Bone marrow (tissue), 2 donors: ENCODE data around the gene ABI3.
"Not testable (repeated sequence)": the region's sequence is repeated elsewhere in the genome, so short reads cannot be mapped to it uniquely, and the experiment has no call there.

Source experiments
- DNase-seq, 2 donors: peaks; one replicate each; lab custom pipeline; 2025; lab: John Stamatoyannopoulos, UW

Gene ABI3, protein sequence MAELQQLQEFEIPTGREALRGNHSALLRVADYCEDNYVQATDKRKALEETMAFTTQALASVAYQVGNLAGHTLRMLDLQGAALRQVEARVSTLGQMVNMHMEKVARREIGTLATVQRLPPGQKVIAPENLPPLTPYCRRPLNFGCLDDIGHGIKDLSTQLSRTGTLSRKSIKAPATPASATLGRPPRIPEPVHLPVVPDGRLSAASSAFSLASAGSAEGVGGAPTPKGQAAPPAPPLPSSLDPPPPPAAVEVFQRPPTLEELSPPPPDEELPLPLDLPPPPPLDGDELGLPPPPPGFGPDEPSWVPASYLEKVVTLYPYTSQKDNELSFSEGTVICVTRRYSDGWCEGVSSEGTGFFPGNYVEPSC

DNA sequence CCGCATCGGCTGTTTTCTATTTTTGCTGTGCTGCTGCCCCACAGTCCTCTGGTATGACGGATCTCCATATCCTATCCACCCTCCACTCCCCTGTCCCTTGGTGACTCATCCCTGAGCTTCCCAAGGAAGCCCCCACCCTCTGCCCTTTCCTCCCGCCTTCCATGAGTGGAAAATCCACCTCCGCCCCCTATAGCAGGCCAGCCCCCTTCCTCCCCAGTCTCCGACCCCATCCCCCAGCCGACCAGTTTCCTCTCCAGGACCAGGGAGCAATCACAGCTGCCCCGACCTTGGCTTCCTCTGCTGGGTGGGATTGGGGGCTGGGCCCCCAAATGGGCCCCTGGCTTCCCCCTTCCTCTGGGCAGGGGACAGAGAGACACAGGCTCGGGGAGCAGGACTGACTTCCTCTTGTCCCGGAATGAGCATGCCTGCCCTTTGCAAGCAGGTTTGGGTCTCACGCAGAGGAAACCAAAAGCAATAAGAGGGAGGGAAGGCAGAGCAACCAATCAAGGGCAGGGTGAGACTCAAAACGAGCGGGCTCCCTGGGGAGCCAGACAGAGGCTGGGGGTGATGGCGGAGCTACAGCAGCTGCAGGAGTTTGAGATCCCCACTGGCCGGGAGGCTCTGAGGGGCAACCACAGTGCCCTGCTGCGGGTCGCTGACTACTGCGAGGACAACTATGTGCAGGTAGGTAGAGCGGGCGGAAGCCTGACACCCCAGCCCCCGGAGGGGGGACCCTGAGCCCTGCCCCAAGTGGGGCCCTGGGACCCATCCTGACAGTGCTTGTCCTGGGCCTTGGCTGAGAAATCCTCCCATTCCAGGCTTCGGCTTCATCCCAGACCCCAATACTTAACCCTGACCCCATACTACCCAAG, at the start of gene ABI3, which contains the start of gene GNGT2:
Gene ABI3, plus strand, starts transcription at position 550 of the 872 bp plus-strand sequence. Its CDS starts 18 bp downstream, at position 568.
Gene GNGT2, minus strand, starts transcription at position 417 of the 872 bp plus-strand sequence. CDS start 3,152 bp downstream, outside the sequence.
- DNase-seq = peak in 1 of 2 donors; percentile 6

DNA sequence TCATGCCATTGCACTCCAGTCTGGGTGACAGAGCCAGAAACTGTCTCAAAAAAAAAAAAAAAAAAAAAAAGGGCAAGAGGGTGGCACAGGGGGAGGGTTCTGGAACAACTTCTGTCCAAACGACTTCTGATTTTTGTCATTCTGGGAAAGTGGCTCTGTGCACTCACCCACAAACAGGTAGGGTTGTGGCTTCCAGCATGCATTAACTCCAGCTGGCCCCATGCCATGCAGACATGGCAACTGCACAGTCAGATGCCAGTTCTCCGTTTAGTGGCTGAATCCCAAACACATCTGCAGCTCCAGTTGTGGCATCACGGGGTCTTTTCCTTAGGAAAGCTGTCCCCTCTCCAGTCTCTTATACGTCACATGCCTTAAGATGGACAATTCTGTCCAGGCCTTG, 47.6 kb upstream of the ABI3 start:
- no peak for DNase-seq

DNA sequence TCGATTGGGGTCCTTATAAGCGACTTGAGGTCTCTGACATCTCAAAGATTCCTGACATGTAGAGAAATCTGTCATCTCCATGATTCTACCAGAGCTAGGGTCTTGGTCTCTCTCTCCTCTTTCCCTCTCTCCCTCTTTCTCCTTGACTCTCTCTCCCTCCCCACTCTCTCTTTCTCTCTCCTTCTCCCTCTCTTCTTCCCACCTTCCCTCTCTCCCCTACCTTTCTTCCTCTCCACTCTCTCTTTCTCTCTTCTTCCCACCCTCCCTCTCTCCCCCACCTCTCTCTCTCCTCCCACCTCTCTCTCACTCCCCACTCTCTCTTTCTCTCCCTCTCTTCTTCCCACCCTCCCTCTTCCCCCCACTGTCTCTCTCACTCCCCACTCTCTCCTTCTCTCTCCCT, 45.4 kb upstream of the ABI3 start:
- no peak for DNase-seq

DNA sequence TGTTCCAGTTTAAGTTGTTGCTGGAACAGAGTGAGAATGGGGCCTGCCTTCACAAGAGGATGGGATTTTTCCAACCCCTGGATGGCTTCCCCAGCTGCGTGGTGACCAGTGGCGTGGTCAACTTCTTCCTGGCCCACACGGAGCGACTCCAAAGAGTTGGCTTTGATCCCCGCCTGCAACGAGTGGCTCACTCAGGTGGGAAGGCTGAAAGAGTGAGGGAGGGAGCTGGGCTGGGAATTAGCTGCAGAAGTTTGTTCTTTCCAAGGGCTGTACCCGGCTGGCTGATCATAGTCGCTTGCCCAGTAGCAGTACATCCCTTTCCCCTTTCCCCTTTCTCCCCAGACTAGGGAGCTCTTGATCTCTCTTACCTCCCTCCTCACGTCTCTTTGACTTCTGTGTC, 41.8 kb upstream of the ABI3 start:
- no peak for DNase-seq

DNA sequence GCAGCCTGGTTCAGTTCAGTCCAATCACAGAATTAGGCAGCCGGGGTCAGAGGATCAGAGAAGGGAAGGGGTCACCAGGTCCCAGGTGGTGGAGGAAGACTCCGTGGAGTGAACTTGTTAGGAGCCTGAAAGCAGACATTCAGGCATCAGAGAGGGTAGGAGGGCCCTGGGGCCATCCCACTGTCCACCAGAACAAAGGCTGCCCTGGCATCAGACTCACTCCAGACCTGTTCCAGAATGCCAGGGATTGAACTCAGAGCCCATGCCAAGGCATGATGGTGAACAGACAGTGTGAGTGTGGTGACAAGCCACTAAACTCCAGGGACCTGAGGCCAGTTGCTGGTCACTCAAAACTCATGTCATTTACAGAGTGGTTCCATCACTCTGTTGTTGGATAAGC, 40.3 kb upstream of the ABI3 start:
- no peak for DNase-seq

DNA sequence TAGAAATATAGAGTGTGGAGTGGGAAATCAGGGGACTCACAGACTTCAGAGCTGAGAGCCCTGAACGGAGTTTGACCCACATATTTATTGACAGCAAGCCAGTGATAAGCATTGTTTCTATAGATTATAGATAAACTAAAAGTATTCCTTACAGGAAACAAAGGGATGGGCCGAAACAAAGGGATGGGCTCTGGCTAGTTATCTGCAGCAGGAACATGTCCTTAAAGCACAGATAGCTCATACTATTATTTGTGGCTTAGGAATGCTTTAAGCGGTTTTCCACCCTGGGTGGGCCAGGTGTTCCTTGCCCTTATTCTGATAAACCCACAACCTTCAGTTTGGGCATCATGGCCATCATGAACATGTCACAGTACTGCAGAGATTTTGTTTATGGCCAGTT, 39.8 kb upstream of the ABI3 start:
- not testable (repeated sequence) for DNase-seq

DNA sequence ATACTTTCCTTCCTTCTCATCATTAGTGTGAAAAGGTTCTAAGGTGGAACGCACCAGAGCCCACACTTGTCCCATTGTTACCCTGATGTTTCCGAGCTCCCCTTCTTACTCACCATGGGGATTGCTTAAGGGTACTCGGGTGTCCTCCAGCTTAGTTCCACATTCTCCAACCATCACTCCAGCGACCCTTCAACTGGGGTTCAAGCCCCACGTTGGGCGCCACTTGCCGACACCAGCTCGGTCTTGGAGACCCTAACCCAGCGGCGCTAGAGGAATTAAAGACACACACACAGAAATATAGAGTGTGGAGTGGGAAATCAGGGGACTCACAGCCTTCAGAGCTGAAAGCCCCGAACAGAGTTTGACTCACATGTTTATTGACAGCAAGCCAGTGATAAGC, 34.5 kb upstream of the ABI3 start:
- DNase-seq = not testable (repeated sequence)

DNA sequence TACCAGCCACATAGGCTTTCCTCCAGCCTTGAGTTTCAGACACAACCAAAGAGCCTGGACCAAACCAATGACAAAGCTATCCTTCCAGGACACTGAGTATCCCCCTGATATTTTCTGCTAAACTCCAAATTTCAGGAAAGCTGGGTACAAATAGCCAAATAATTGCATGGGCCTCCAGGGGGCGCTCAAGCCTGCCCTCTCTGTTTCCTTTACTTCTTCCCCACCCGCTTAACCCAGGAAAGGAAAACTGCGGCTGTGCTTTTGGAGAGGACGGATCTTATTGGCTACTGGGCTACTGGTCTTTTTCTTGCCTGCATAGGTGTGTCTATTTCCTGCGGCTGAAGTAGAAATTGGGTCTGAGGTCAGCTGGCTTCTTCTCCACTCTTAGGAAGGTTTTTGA, 30.2 kb upstream of the ABI3 start:
- DNase-seq = peak; percentile 17 to 32

DNA sequence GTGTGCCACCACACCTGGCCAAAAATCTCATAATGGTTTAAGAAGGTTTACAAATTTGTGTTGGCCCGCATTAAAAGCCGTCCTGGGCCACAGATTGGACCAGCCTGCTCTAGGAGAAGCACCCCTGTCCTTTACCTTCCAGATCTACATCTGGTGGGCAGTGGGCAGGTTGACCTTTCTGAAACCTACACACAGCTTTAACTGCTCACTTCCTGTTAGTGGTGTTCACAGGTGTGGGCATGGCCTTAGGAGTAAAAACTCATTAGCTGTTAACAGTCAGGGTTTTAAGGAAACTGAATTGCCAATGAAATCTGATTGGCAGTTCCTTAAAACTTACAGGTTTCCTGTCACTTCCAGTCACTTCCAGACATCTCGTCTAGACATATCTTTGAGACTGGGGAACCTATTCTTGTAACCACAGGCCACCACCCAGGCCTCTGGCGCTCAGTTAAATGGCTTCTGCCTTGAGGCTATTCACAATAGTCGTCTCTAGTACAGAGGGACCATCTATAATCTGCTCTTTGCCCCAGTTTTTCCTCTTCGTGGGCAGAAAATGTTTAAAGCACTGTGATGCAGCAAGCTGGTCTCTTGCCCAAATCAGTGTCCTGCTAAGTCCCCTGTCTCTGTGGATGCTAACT, 29.4 kb upstream of the ABI3 start:
- DNase-seq = no peak

DNA sequence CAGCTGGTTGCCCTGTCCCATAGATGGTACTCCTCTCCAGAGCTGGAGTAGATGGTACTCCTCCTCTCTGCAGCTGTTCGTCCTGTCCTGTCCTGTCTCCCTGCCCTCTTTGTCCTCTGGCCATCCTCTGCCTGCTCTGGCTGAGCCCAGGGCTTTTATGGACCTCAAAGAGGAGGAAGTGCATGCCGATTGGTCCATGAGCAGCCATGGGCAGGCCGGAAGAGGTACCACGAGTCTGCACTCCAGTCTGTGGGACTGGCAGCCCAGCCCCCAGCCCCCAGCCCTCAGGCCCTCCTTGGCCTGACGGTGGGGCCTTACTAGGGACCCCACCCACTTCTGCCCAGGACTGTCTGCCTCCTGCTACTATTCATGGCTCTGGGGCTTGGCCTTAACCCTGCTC, 27.2 kb upstream of the ABI3 start:
- no peak for DNase-seq

DNA sequence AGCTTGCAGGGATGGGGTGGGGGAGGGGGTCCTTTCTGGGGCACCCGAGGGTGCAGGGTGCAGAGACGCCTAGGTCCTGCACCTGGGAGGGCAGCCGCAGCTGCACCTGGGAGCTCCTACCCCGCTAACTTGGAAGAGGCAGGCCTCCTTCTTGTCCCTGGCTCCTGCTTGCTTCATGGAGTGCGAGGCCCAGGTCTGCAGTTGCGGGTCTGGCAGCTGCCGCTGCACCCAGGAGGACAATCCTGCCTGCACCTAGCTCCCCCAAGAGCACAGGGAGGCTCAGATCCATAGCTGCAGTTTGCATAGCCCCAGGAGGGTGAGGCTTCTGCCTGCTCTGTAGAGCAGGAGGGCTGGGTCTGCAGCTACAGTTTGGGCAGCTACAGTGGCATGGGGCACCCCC, 26.7 kb upstream of the ABI3 start:
- DNase-seq = no peak

DNA sequence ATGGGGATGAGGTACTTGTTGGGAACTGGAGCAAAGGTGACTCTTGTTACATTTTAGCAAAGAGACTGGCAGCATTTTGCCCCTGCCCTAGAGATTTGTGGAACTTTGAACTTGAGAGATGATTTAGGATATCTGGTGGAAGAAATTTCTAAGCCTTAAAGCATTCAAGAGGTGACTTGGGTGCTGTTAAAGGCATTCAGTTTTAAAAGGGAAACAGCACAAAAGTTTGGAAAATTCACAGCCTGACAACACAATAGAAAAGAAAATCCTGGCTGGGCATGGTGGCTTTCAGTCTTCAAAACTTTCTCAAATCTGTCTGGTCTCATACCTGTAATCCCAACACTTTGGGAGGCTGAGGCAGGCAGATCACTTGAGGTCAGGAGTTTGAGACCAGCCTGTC, 26.0 kb upstream of the ABI3 start:
- not testable (repeated sequence) for DNase-seq

DNA sequence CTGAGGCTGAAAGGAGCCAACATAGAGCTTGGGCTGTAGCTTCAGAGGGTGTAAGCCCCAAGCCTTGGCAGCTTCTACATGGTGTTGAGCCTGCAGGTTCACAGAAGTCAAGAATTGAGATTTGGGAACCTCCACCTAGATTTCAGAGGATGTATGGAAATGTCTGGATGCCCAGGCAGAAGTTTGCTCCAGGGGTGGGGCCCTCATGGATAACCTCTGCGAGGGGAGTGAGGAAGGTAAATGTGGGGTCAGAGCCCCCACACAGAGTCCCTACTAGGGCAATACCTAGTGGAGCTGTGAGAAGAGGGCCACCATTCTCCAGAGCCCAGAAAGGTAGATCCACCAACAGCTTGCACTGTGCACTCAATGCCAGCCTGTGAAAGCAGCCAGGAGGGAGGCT, 25.1 kb upstream of the ABI3 start:
- not testable (repeated sequence) for DNase-seq

DNA sequence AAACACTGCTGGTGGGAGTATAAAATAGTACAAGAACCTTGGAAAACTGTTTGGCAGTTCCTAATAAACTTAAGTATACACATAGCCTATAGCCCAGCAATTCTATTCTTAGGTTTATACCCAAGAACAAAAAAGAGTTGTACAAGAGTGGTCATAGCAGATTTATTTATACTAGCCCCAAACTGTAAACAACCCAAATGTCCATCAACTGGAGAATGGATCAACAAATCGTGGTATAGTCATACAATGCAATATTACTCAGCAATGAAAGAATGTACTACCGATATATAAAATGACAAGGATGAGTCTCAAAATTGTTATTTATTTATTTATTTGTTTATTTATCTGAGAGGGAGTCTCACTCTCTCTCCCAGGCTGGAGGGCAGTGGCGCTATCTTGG, 23.2 kb upstream of the ABI3 start:
- no peak for DNase-seq

DNA sequence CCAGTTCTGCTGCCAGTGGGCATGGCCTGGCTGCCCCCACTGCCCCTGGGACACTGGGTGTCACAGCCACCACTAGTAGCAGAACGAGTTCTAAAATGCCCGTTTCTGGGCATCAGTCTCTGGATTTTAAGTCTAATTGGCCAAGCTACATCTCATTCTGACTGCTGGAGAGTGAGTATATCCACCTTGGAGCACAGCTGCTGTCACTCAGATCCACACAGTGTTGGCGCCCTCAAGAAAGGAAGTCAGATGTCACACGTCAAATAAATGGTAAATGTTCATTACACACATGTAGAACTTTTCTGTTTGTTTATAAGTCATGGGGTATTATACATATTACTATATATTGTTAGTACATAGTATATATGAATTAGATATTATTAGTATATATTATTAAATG, 19.6 kb upstream of the ABI3 start:
- DNase-seq = no peak

DNA sequence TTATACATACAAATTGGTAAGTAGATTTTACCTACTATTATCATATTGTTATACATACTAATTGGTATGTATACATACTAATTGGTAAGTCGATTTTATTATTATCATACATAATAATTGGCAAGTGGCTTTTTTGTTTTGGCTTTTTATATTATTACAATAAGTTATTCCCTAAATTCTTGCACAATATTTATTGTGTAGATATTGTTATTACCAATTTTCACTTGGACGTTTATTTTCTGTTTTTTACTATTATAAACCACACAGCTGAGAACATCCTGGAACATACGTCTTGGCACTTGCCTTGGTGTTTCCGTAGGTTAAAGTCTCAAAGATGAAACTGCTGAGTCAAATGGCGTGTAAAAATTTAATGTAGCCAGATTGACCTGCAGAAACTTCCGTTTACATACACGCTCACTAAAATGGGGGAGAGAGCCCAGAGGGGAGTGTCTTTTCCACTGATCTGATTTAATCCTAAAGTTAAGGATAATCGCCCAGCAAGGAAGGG, 19.0 kb upstream of the ABI3 start:
- peak in 1 of 2 donors; percentile 27 for DNase-seq

DNA sequence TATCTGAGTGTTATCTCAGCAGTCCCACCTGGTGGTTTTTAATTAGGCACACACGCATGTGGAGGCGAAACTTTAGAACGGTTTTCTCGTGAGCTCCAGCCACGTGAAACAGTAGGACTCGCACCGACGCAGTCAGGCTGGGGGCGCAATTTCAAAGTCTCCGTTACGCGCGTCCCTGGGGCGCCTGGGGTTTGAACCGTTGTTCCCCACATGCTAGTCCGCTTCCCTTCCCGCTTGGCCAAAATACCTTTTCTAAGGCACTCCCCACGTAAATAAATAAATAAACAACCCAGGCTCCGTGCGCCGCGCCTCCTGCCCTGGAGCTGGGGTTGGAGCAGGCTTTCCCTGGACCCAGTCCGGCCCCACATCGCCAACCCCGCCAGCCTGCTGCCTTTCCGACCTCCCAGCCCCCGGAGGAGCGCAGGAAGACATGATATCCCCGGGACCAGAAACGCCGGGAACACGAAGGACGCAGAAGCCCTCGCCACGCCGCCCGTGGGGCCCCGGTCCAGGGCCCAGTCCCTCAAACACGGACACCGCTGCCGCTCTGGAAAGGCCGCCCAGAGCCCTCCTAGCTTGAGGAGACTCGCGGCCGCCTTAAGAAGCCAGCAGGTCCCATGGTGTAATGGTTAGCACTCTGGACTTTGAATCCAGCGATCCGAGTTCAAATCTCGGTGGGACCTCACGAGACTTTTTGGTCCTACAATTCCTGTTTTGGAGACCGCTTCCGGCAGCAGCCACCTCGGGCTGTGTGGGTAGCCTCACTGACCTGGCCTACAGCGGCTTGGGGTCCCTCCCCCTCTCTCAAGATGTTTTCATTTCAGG, 18.4 kb upstream of the ABI3 start:
- DNase-seq = peak; percentile 83 to 98

DNA sequence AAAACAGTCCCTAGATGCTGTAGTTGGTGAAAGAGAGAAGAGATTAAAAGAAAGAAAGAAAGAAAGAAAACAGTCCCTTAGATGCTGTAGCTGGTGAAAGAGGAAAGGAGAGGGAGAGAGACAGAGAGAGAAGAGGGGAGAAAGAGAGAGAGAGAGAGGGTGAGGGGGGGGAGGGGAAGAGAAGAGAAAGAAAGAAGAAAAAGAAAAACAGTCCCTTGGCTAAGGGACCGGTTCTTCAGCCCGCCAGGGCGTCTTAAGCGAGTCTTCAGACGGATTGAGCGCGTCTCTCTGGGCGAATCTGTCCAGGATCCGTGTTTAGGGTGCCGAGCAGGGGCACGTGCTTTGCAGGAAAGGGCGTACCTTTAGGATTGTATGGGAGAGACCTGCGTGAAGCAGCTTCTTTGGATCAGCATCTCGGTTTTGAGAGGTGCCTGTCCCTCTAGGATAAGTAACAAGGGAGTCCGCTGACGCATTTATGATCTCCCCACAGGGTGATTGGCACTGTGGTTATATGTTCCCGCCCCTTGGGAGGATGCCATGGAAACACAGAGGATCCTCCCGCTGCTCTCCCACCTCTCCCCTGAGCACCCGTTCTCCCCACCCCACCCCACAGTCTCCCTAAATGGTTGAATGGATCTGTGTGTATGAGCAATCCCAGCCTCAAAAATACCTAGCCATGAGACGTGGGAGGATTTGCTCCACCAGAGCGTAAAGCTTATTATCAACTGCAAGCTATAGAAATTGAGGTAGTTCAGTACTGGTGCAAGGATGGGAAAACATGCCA, 16.8 kb upstream of the ABI3 start:
- peak in 1 of 2 donors; percentile 30 for DNase-seq

DNA sequence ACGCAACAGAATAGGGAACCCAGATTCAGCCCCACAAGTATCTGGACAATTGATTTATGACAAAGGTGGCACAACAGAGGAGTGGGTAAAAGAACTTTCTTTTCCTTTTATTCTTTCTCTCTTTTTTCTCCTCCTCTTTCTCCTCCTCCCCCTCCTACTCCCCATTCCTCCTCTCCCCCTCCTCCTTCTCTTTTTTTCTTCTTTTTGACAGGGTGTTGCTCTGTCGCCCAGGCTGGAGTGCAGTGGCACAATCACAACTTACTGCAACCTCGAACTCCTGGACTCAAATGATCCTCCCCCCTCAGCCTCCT, 16.3 kb upstream of the ABI3 start:
- no peak for DNase-seq

DNA sequence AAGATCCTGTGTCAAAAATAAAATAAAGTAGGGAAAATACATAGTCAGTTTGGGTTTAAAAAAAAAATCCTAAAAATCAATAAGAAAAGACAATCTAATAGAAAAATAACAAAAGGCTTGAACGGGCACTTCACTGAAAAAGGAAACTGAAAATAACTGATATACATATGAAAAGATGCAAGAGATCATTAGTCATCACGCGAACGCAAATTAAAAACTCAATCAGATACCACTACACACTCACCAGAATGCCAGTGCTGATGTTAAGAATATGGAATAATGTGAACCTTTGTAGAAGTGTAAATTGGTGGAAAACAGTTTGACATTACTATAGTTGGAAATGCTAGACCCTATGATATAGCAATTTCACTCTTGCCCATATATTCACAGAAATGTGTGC, 14.8 kb upstream of the ABI3 start:
- DNase-seq = no peak

DNA sequence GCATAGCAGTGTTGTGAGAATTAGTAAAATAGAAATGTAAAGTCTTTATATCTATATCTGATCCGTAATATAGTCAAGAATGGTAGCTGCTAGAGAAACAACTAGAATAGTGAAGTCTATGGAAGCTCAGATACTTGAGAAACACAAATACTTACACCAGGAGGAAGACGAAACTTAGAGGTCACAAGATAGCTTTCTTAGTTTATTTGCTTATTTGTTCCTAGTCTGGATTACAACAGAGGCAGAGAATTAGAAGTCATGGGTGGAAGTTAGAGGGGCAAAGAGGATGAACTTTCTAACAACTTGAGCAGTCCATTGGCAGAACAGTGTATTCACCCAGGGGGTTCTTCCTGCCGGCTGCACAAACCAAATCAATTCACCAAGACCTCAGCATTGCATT, 14.0 kb upstream of the ABI3 start:
- no peak for DNase-seq
